CD4-positive, CD25-positive, alpha-beta regulatory T cell (primary cell): Measurements from ENCODE around the gene ASB15. TPM values are rescaled to one million over a fixed set of nuclear protein-coding genes. Genes with fewer than 3 reads are reported as not detected.

Source experiments
- ATAC-seq, 2 donors: fragments of 150-1000 bp; cut with Tn5 transposase; one replicate each; pipeline ENCODE4 v1.10.0; 2021; ENCODE audit warnings: low read depth in 2 of 2, moderate number of reproducible peaks in 2 of 2, moderate library complexity in 1 of 2
- DNase-seq, 3 donors: peaks; one replicate each; pipeline versions ENCODE4 v3.0.0 to v3.0.0-alpha.2; 2012 to 2022; ENCODE audit warnings: mixed read lengths in 1 of 3
- H3K27ac ChIP-seq: one replicate; pipeline ENCODE4 v1.7.0; 2013; ENCODE audit warnings: mild to moderate bottlenecking, low read length; ENCODE audit not compliant: insufficient read depth, poor library complexity, severe bottlenecking
- H3K27me3 ChIP-seq: one replicate; pipeline ENCODE4 v1.7.0; 2013; ENCODE audit warnings: low read length; ENCODE audit not compliant: control insufficient read depth, insufficient read depth
- H3K36me3 ChIP-seq: one replicate; pipeline ENCODE4 v1.7.0; 2013; ENCODE audit warnings: mild to moderate bottlenecking, low read length, moderate library complexity; ENCODE audit not compliant: control insufficient read depth, insufficient read depth
- H3K4me1 ChIP-seq: 2 replicates; pipeline ENCODE4 v1.7.0; 2013; ENCODE audit warnings: mild to moderate bottlenecking, low read length; ENCODE audit not compliant: insufficient read depth, control insufficient read depth, poor library complexity, severe bottlenecking
- H3K4me3 ChIP-seq: one replicate; pipeline ENCODE4 v1.7.0; 2013; ENCODE audit warnings: low read depth, mild to moderate bottlenecking, low read length, moderate library complexity
- H3K9me3 ChIP-seq, 2 experiments: 1 replicate in 1 of 2; 2 replicates in 1 of 2; pipeline ENCODE4 v1.7.0; 2013; ENCODE audit warnings: low read length in 2 of 2, mild to moderate bottlenecking in 1 of 2, moderate library complexity in 1 of 2; ENCODE audit not compliant: control insufficient read depth in 2 of 2
- H3K27ac Mint-ChIP-seq, 3 donors: one replicate each; pipeline ENCODE4 v1.8.0; 2020 to 2022; ENCODE audit warnings: mild to moderate bottlenecking in 3 of 3, mixed read lengths in 3 of 3, moderate library complexity in 2 of 3
- H3K27me3 Mint-ChIP-seq: one replicate; pipeline ENCODE4 v1.8.0; 2022; ENCODE audit warnings: mild to moderate bottlenecking, mixed read lengths
- H3K36me3 Mint-ChIP-seq: one replicate; pipeline ENCODE4 v1.8.0; 2020; ENCODE audit warnings: mixed read lengths
- H3K4me1 Mint-ChIP-seq, 4 donors: one replicate each; pipeline ENCODE4 v1.8.0; 2020 to 2022; ENCODE audit warnings: mixed read lengths in 4 of 4, mild to moderate bottlenecking in 1 of 4
- H3K4me3 Mint-ChIP-seq, 4 donors: one replicate each; pipeline ENCODE4 v1.8.0; 2020 to 2022; ENCODE audit warnings: mild to moderate bottlenecking in 4 of 4, mixed read lengths in 4 of 4, moderate library complexity in 3 of 4
- H3K9me3 Mint-ChIP-seq, 7 donors: one replicate each; pipeline ENCODE4 v1.8.0; 2020 to 2022; ENCODE audit warnings: mixed read lengths in 7 of 7, mild to moderate bottlenecking in 3 of 7, moderate library complexity in 2 of 7
- polyA plus RNA-seq, 4 donors: library from polyadenylated mRNA; unstranded; fragments of 300-500 nt; fragmentation: Illumina TruSeq; gene quantifications; one replicate each; pipeline ENCODE4 v1.2.3, GENCODE V29; 2021
- total RNA-seq: library from RNA; stranded (reverse); gene quantifications from one replicate; pipeline ENCODE4 v1.2.3, GENCODE V29; 2022

The ASB15 gene
- total and polyA plus RNA-seq, 5 donors from 2014 or later = 0.14 TPM; not detected in 4

GRCh38 chr7:123640583-123640982 lies 39.0 kb downstream of the ASB15 start:
- no peak for DNase-seq

GRCh38 chr7:123641901-123642300 lies 40.3 kb downstream of the ASB15 start:
- Mint-ChIP-seq H3K36me3 (no peaks in the 10 kb centered on the region), H3K27me3 (peaks cover 43% of the 10 kb centered on the region), H3K9me3 (peaks cover 0 to 2% (median 0%) of the 10 kb centered on the region in 7 donors), H3K27ac (no peak overlapping the region), H3K4me3 (no peak overlapping the region), H3K4me1 (no peaks in the 10 kb centered on the region)
- H3K4me3 ChIP-seq = no peak overlapping the region
- DNase-seq (no peak), ATAC-seq (no peak)
- H3K4me1 ChIP-seq = no peaks in the 10 kb centered on the region
- H3K27ac ChIP-seq = no peak overlapping the region
- no peaks in the 10 kb centered on the region for H3K36me3 ChIP-seq
- H3K9me3 ChIP-seq = no peaks in the 10 kb centered on the region
- H3K27me3 ChIP-seq = peaks cover 7% of the 10 kb centered on the region

More at GRCh38 chr7:123640583-123640982, 39.0 kb downstream of the ASB15 start:
- no peak overlapping the region for H3K4me3 ChIP-seq
- Mint-ChIP-seq H3K36me3 (no peaks in the 10 kb centered on the region), H3K9me3 (peaks cover 0 to 2% (median 0%) of the 10 kb centered on the region in 7 donors), H3K27me3 (peaks cover 42% of the 10 kb centered on the region), H3K4me1 (no peaks in the 10 kb centered on the region), H3K27ac (no peak overlapping the region), H3K4me3 (no peak overlapping the region)
- H3K36me3 ChIP-seq = no peaks in the 10 kb centered on the region
- no peaks in the 10 kb centered on the region for H3K9me3 ChIP-seq
- no peak overlapping the region for H3K27ac ChIP-seq
- H3K4me1 ChIP-seq = no peaks in the 10 kb centered on the region
- H3K27me3 ChIP-seq = peaks cover 7% of the 10 kb centered on the region
- no peak for ATAC-seq

- DNase-seq (no peak), ATAC-seq (no peak)
- Histone ChIP-seq H3K9me3 (no peaks in the 10 kb centered on the region), H3K4me1 (no peaks in the 10 kb centered on the region), H3K27me3 (peaks cover 4% of the 10 kb centered on the region), H3K27ac (no peak overlapping the region), H3K4me3 (no peak overlapping the region), H3K36me3 (no peaks in the 10 kb centered on the region)
- H3K27me3 Mint-ChIP-seq = peaks cover 34% of the 10 kb centered on the region
- H3K4me1 Mint-ChIP-seq = no peaks in the 10 kb centered on the region
- H3K36me3 Mint-ChIP-seq = no peaks in the 10 kb centered on the region
- no peak overlapping the region for H3K27ac Mint-ChIP-seq
- H3K4me3 Mint-ChIP-seq = no peak overlapping the region
- H3K9me3 Mint-ChIP-seq = peaks cover 0 to 3% (median 0%) of the 10 kb centered on the region in 7 donors
Measured at GRCh38 chr7:123643495-123644441, 42.1 kb downstream of the ASB15 start.

GRCh38 chr7:123645516-123645915 lies 43.9 kb downstream of the ASB15 start:
- Mint-ChIP-seq H3K4me3 (no peak overlapping the region), H3K27me3 (peaks cover 40% of the 10 kb centered on the region), H3K4me1 (no peaks in the 10 kb centered on the region), H3K36me3 (no peaks in the 10 kb centered on the region), H3K27ac (no peak overlapping the region), H3K9me3 (peaks cover 0 to 3% (median 0%) of the 10 kb centered on the region in 7 donors)
- peaks cover 4% of the 10 kb centered on the region for H3K27me3 ChIP-seq
- DNase-seq (no peak), ATAC-seq (no peak)
- H3K9me3 ChIP-seq = no peaks in the 10 kb centered on the region
- no peak overlapping the region for H3K27ac ChIP-seq
- H3K4me3 ChIP-seq = no peak overlapping the region
- H3K4me1 ChIP-seq = no peaks in the 10 kb centered on the region
- H3K36me3 ChIP-seq = no peaks in the 10 kb centered on the region

- Histone ChIP-seq H3K4me1 (no peaks in the 10 kb centered on the region), H3K27me3 (peaks cover 4% of the 10 kb centered on the region), H3K9me3 (no peaks in the 10 kb centered on the region), H3K27ac (no peak overlapping the region), H3K36me3 (no peaks in the 10 kb centered on the region), H3K4me3 (no peak overlapping the region)
- no peak for ATAC-seq
- DNase-seq = no peak
- Mint-ChIP-seq H3K4me1 (no peaks in the 10 kb centered on the region), H3K27ac (no peak overlapping the region), H3K36me3 (no peaks in the 10 kb centered on the region), H3K27me3 (peaks cover 34% of the 10 kb centered on the region), H3K4me3 (no peak overlapping the region), H3K9me3 (peaks cover 0 to 2% (median 0%) of the 10 kb centered on the region in 7 donors)
Measured at GRCh38 chr7:123647106-123647730, 45.6 kb downstream of the ASB15 start.

GRCh38 chr7:123649964-123650363 lies 48.3 kb downstream of the ASB15 start:
- Mint-ChIP-seq H3K4me1 (no peaks in the 10 kb centered on the region), H3K27me3 (peaks cover 16% of the 10 kb centered on the region), H3K9me3 (peaks cover 0 to 2% (median 0%) of the 10 kb centered on the region in 7 donors), H3K36me3 (no peaks in the 10 kb centered on the region), H3K27ac (no peak overlapping the region), H3K4me3 (no peak overlapping the region)
- no peaks in the 10 kb centered on the region for H3K9me3 ChIP-seq
- no peak overlapping the region for H3K27ac ChIP-seq
- no peaks in the 10 kb centered on the region for H3K36me3 ChIP-seq
- H3K4me3 ChIP-seq = no peak overlapping the region
- peaks cover 2% of the 10 kb centered on the region for H3K27me3 ChIP-seq
- DNase-seq = no peak
- ATAC-seq = no peak
- no peaks in the 10 kb centered on the region for H3K4me1 ChIP-seq

GRCh38 chr7:123650595-123650994 lies 49.0 kb downstream of the ASB15 start:
- no peak overlapping the region for H3K4me3 ChIP-seq
- Mint-ChIP-seq H3K4me1 (no peaks in the 10 kb centered on the region), H3K4me3 (no peak overlapping the region), H3K36me3 (no peaks in the 10 kb centered on the region), H3K27me3 (peaks cover 13% of the 10 kb centered on the region), H3K27ac (no peak overlapping the region), H3K9me3 (peaks cover 0 to 2% (median 0%) of the 10 kb centered on the region in 7 donors)
- peaks cover 2% of the 10 kb centered on the region for H3K27me3 ChIP-seq
- no peak overlapping the region for H3K27ac ChIP-seq
- H3K4me1 ChIP-seq = no peaks in the 10 kb centered on the region
- no peak for ATAC-seq
- no peaks in the 10 kb centered on the region for H3K36me3 ChIP-seq
- DNase-seq = no peak
- no peaks in the 10 kb centered on the region for H3K9me3 ChIP-seq
